Natural killer cell treated with Interleukin-12 subunit alpha and Interleukin-12 subunit beta and Interleukin-15 and Interleukin-18, amount 100 ng/mL, for 72 hours (primary cell): Measurements from ENCODE around the gene RERE. TPM values are rescaled to one million over a fixed set of nuclear protein-coding genes. Genes with fewer than 3 reads are reported as not detected.
A peak's percentile ranks its signal among the peaks of the same experiment; 100 is the strongest.

Experiments
- ATAC-seq, 2 donors: fragments of 150-1000 bp; cut with Tn5 transposase in 1 of 2; sonication (Bioruptor Pico), chemical (Tn5 transposase) in 1 of 2; 2 replicates each; pipeline ENCODE4 v1.10.0; 2021
- DNase-seq: peaks from one replicate; pipeline ENCODE4 v3.0.0; 2022; ENCODE audit warnings: low spot score
- H3K27ac Mint-ChIP-seq, 2 donors: 1 replicate in 1 of 2; 2 replicates in 1 of 2; pipeline ENCODE4 v1.8.0; 2022; ENCODE audit warnings: mixed read lengths in 2 of 2, mild to moderate bottlenecking in 1 of 2, moderate library complexity in 1 of 2
- H3K27me3 Mint-ChIP-seq, 2 donors: 1 replicate in 1 of 2; 2 replicates in 1 of 2; pipeline ENCODE4 v1.8.0; 2022; ENCODE audit warnings: mixed read lengths in 2 of 2
- H3K36me3 Mint-ChIP-seq: one replicate; pipeline ENCODE4 v1.8.0; 2022; ENCODE audit warnings: mixed read lengths
- H3K4me1 Mint-ChIP-seq, 2 donors: 1 replicate in 1 of 2; 2 replicates in 1 of 2; pipeline ENCODE4 v1.8.0; 2022; ENCODE audit warnings: low read depth in 2 of 2, mixed read lengths in 2 of 2, mild to moderate bottlenecking in 1 of 2
- H3K4me3 Mint-ChIP-seq: one replicate; pipeline ENCODE4 v1.8.0; 2022; ENCODE audit warnings: mixed read lengths
- H3K9me3 Mint-ChIP-seq: 2 replicates; pipeline ENCODE4 v1.8.0; 2022; ENCODE audit warnings: mixed read lengths
- total RNA-seq, 2 donors: library from RNA; stranded (reverse); gene quantifications; one replicate each; pipeline ENCODE4 v1.2.3, GENCODE V29; 2022

RERE gene
- total RNA-seq, 2 donors from 2014 or later: 38.2 to 72.4 TPM

DNA sequence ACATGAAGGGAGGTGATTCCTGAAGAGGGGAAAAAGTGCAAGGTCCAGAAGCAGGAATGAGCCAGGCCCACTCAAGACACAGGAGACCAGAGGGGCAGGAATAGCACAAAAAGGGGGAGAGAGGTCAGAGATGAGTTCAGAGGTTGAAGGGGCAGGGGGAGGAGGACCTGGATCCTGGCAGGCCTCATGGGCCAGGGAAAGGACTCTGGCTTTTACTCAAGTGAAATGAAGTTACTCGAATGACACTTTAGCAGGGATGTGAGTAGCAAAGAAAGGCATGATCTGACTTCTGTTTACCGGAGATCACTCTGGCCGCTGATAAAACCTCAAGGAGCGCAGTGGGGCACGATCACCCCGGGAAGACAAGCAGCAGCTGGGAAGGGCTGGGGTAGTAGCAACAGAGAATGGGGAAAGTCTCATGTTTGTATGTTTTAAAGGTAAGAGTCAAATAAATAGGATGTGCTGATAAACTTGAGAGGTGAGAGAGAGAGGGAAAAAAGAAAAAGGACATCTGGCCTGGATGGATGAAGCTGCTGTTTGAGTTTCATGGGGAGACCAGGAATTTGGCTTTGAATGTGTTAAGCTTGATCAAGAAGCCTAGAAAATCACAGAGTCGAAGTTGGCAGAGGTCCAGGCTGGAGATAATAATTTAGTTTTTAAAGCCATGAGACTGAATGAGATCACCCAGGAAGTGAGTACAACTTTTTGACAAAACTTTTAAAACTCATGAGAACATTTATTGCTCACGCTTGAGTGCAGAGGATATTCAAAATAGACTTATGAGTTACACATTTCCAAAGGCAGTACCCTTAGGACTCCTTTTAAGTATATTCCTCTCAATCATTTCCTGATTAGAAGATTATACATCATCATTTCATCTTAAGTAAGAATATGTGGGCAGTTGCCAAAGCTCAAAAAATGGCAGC is 156.0 kb downstream of the RERE start:
- H3K27me3 Mint-ChIP-seq: no peaks in the 10 kb centered on the region
- H3K4me3 Mint-ChIP-seq: no peak overlapping the region
- DNase-seq (no peak), ATAC-seq (peak in 1 of 2 donors; percentile 54)
- H3K4me1 Mint-ChIP-seq: peaks cover under 1 to 10% of the 10 kb centered on the region in 2 donors
- peaks cover 3% of the 10 kb centered on the region for H3K9me3 Mint-ChIP-seq
- no peaks in the 10 kb centered on the region for H3K36me3 Mint-ChIP-seq
- H3K27ac Mint-ChIP-seq: no peak overlapping the region

DNA sequence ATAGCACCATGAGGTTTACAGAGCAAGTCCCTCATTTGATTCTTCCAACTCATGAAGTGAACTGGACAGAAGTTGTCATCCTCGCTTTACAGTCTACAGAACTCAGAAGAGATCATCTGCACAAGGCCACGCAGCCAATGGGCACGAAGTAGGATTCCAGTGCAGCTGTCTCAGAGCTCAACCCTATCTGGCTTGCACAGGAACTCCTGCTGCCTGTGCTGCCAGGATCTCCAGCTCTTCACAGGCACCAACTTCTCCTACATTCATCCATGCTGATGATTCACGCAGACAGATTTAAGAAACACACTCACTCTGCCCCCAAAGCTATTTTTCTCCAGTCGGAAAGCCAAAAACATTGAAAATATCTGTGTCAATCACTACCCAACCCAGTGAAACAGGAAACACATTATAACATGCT is 157.0 kb downstream of the RERE start:
- no peak for DNase-seq
- Mint-ChIP-seq H3K4me1 (peaks cover 0 to 10% of the 10 kb centered on the region in 2 donors), H3K4me3 (no peak overlapping the region), H3K27me3 (no peaks in the 10 kb centered on the region), H3K27ac (no peak overlapping the region), H3K36me3 (peaks cover 10% of the 10 kb centered on the region), H3K9me3 (peaks cover 3% of the 10 kb centered on the region)
- no peak for ATAC-seq

GRCh38 chr1:8659593-8659992 is 157.8 kb downstream of the RERE start:
- H3K4me1 Mint-ChIP-seq: peaks cover 0 to 10% of the 10 kb centered on the region in 2 donors
- no peak overlapping the region for H3K27ac Mint-ChIP-seq
- H3K4me3 Mint-ChIP-seq: no peak overlapping the region
- no peaks in the 10 kb centered on the region for H3K27me3 Mint-ChIP-seq
- H3K9me3 Mint-ChIP-seq: peaks cover 3% of the 10 kb centered on the region
- DNase-seq: no peak
- H3K36me3 Mint-ChIP-seq: peaks cover 11% of the 10 kb centered on the region
- no peak for ATAC-seq

DNA sequence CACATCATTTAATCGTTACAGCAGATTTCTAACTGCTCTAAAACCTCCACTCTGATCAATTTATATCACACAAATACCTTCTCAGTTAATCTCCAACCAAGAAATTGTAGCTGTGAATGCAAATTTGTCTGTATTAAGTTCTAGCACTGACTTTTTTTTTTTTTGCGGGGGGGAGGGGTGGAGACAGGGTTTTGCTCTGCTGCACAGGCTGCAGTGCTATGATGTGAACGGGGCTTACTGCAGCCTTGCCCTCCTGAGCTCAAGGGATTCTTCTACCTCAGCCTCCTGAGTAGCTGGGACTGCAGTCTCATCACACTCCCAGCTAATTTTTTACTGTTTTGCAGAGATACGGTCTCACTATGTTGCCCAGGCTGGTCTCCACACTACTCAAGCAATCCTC is 163.6 kb downstream of the RERE start:
- Mint-ChIP-seq H3K27me3 (no peaks in the 10 kb centered on the region), H3K9me3 (no peaks in the 10 kb centered on the region), H3K36me3 (peaks cover 11% of the 10 kb centered on the region), H3K27ac (no peak overlapping the region), H3K4me3 (no peak overlapping the region), H3K4me1 (peaks cover 20 to 31% of the 10 kb centered on the region in 2 donors)
- DNase-seq (no peak), ATAC-seq (no peak)

- Mint-ChIP-seq H3K27ac (peak overlapping the region in 1 of 2 donors; percentile 94), H3K4me3 (no peak overlapping the region)
- ATAC-seq: peak in 1 of 2 donors; percentile 89
These were observed 164.9 kb downstream of the RERE start for GRCh38 chr1:8652467-8653046.

DNA sequence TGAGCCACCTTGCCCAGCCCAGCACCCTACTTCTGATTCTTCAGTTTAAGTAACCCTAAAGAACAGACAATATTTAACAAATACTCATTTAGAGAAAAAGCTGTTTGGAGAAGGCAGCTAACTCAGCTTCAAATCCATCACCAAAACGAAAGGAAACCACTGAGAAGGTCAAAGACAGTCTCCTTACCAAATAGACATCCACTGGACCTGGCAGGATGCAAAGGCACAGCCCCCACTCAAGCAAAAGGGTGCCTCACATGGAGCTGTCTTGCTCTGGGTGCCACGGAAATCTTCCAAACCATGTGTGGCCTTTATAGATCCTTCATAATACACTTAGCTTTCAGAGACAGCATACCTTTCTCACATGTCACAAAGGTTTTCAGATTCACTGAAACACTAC is 165.5 kb downstream of the RERE start:
- Mint-ChIP-seq H3K36me3 (peaks cover 11% of the 10 kb centered on the region), H3K27me3 (no peaks in the 10 kb centered on the region), H3K9me3 (no peaks in the 10 kb centered on the region), H3K4me1 (peaks cover 35 to 39% of the 10 kb centered on the region in 2 donors), H3K4me3 (no peak overlapping the region), H3K27ac (peak overlapping the region in 1 of 2 donors; percentile 94)
- DNase-seq (no peak), ATAC-seq (no peak)

More at GRCh38 chr1:8652467-8653046, 164.9 kb downstream of the RERE start:
- DNase-seq: peak; percentile 62
- Mint-ChIP-seq H3K36me3 (peaks cover 11% of the 10 kb centered on the region), H3K4me1 (peaks cover 29 to 33% of the 10 kb centered on the region in 2 donors), H3K9me3 (no peaks in the 10 kb centered on the region), H3K27me3 (no peaks in the 10 kb centered on the region)

- no peaks in the 10 kb centered on the region for H3K27me3 Mint-ChIP-seq
- ATAC-seq (no peak), DNase-seq (no peak)
- peaks cover 11% of the 10 kb centered on the region for H3K36me3 Mint-ChIP-seq
- peak overlapping the region; percentile 25 for H3K4me3 Mint-ChIP-seq
- H3K27ac Mint-ChIP-seq: peak overlapping the region in 1 of 2 donors; percentile 94
- peaks cover 37 to 43% of the 10 kb centered on the region in 2 donors for H3K4me1 Mint-ChIP-seq
- H3K9me3 Mint-ChIP-seq: no peaks in the 10 kb centered on the region
These were observed 166.1 kb downstream of the RERE start for GRCh38 chr1:8651236-8651890.

- H3K27ac Mint-ChIP-seq: peak overlapping the region in 1 of 2 donors; percentile 13
- H3K4me3 Mint-ChIP-seq: no peak overlapping the region
- ATAC-seq (no peak), DNase-seq (no peak)
- H3K9me3 Mint-ChIP-seq: no peaks in the 10 kb centered on the region
- no peaks in the 10 kb centered on the region for H3K27me3 Mint-ChIP-seq
- H3K36me3 Mint-ChIP-seq: no peaks in the 10 kb centered on the region
- peaks cover 37 to 43% of the 10 kb centered on the region in 2 donors for H3K4me1 Mint-ChIP-seq
These were observed 167.6 kb downstream of the RERE start for GRCh38 chr1:8649875-8650274.

GRCh38 chr1:8649027-8649426 is 168.4 kb downstream of the RERE start:
- peaks cover 37 to 44% of the 10 kb centered on the region in 2 donors for H3K4me1 Mint-ChIP-seq

GRCh38 chr1:8646996-8647395 is 170.4 kb downstream of the RERE start:
- no peak for DNase-seq
- Mint-ChIP-seq H3K4me3 (no peak overlapping the region), H3K4me1 (peaks cover 31 to 40% of the 10 kb centered on the region in 2 donors), H3K9me3 (no peaks in the 10 kb centered on the region), H3K27ac (peak overlapping the region in 1 of 2 donors; percentile 72), H3K27me3 (no peaks in the 10 kb centered on the region), H3K36me3 (no peaks in the 10 kb centered on the region)
- no peak for ATAC-seq

More at GRCh38 chr1:8649027-8649426, 168.4 kb downstream of the RERE start:
- Mint-ChIP-seq H3K27me3 (no peaks in the 10 kb centered on the region), H3K27ac (peak overlapping the region in 1 of 2 donors; percentile 73), H3K36me3 (no peaks in the 10 kb centered on the region), H3K9me3 (no peaks in the 10 kb centered on the region), H3K4me3 (peak overlapping the region; percentile 29)
- ATAC-seq: peak; percentile 82 to 92
- no peak for DNase-seq

- Mint-ChIP-seq H3K36me3 (no peaks in the 10 kb centered on the region), H3K4me3 (no peak overlapping the region), H3K27ac (no peak overlapping the region), H3K27me3 (no peaks in the 10 kb centered on the region), H3K4me1 (peaks cover 28 to 34% of the 10 kb centered on the region in 2 donors), H3K9me3 (no peaks in the 10 kb centered on the region)
- ATAC-seq (no peak), DNase-seq (no peak)
These were observed 171.3 kb downstream of the RERE start for GRCh38 chr1:8646189-8646588.

- no peak overlapping the region for H3K4me3 Mint-ChIP-seq
- no peak for ATAC-seq
These were observed 173.6 kb downstream of the RERE start for GRCh38 chr1:8643542-8644536.

GRCh38 chr1:8642114-8642513 is 175.3 kb downstream of the RERE start:
- peaks cover 3 to 14% of the 10 kb centered on the region in 2 donors for H3K4me1 Mint-ChIP-seq
- no peak overlapping the region for H3K4me3 Mint-ChIP-seq
- no peaks in the 10 kb centered on the region for H3K36me3 Mint-ChIP-seq
- DNase-seq (no peak), ATAC-seq (no peak)
- no peaks in the 10 kb centered on the region for H3K9me3 Mint-ChIP-seq
- no peaks in the 10 kb centered on the region for H3K27me3 Mint-ChIP-seq
- H3K27ac Mint-ChIP-seq: no peak overlapping the region

More at GRCh38 chr1:8643542-8644536, 173.6 kb downstream of the RERE start:
- Mint-ChIP-seq H3K4me1 (peaks cover 17 to 23% of the 10 kb centered on the region in 2 donors), H3K36me3 (no peaks in the 10 kb centered on the region), H3K27ac (no peak overlapping the region), H3K9me3 (no peaks in the 10 kb centered on the region), H3K27me3 (no peaks in the 10 kb centered on the region)
- DNase-seq: no peak
